SK-N-SH treated with all-trans-retinoic acid at 6 μM for 48 hours (cell line): Measurements from ENCODE around the gene C12orf60.

Experiments
- ATAC-seq: fragments of 200-7000 bp; cut with Tn5 transposase; 3 replicates; pipeline ENCODE4 v1.9.1; 2020; ENCODE audit warnings: mild to moderate bottlenecking, moderate library complexity
- ARNTL ChIP-seq: fragments of 450-650 bp; formaldehyde crosslinking; IDR thresholded peaks from 2 replicates; pipeline ENCODE4 v1.5.0; 2020; ENCODE audit warnings: low read depth, mild to moderate bottlenecking, moderate library complexity, borderline replicate concordance
- BACH2 ChIP-seq: fragments of 250-450 bp; sonication (Bioruptor Pico); IDR thresholded peaks from 2 replicates; pipeline ENCODE4 v1.9.0; 2021; ENCODE audit warnings: mild to moderate bottlenecking, borderline replicate concordance
- CREB5 ChIP-seq: fragments of 250-450 bp; sonication (Bioruptor Pico); IDR thresholded peaks from 2 replicates; pipeline ENCODE4 v1.5.1; 2020; ENCODE audit warnings: low read depth, mild to moderate bottlenecking, moderate library complexity
- CSDC2 ChIP-seq: fragments of 250-450 bp; sonication (Bioruptor Pico); IDR thresholded peaks from 2 replicates; pipeline ENCODE4 v1.5.0; 2020; ENCODE audit warnings: mild to moderate bottlenecking, moderate library complexity
- CSRNP3 ChIP-seq: fragments of 250-450 bp; sonication (Bioruptor Pico); IDR thresholded peaks from 2 replicates; pipeline ENCODE4 v1.5.1; 2021; ENCODE audit warnings: mild to moderate bottlenecking, moderate library complexity
- ESRRG ChIP-seq: fragments of 250-450 bp; sonication (Bioruptor Pico); IDR thresholded peaks from 2 replicates; pipeline ENCODE4 v1.6.1; 2021; ENCODE audit warnings: mild to moderate bottlenecking
- GLIS3 ChIP-seq: fragments of 250-450 bp; sonication (Bioruptor Pico); IDR thresholded peaks from 2 replicates; pipeline ENCODE4 v1.5.0; 2020; ENCODE audit warnings: mild to moderate bottlenecking, moderate library complexity
- ISL1 ChIP-seq: fragments of 250-450 bp; sonication (Bioruptor Pico); IDR thresholded peaks from 2 replicates; pipeline ENCODE4 v2.1.2; 2022; ENCODE audit warnings: mild to moderate bottlenecking, moderate library complexity
- OSR1 ChIP-seq: fragments of 250-450 bp; sonication (Bioruptor Pico); IDR thresholded peaks from 2 replicates; pipeline ENCODE4 v1.8.0; 2022; ENCODE audit warnings: moderate library complexity, mild to moderate bottlenecking, inconsistent platforms
- PATZ1 ChIP-seq: fragments of 250-450 bp; sonication (Bioruptor Pico); IDR thresholded peaks from 2 replicates; pipeline ENCODE4 v1.8.0; 2020; ENCODE audit warnings: mild to moderate bottlenecking, moderate library complexity, borderline replicate concordance
- POU6F1 ChIP-seq: fragments of 250-450 bp; sonication (Bioruptor Pico); IDR thresholded peaks from 2 replicates; pipeline ENCODE4 v1.8.0; 2021; ENCODE audit warnings: low read depth, mild to moderate bottlenecking, moderate library complexity, borderline replicate concordance
- PPARA ChIP-seq: fragments of 250-450 bp; sonication (Bioruptor Pico); IDR thresholded peaks from 2 replicates; pipeline ENCODE4 v1.5.0; 2020; ENCODE audit warnings: mild to moderate bottlenecking, borderline replicate concordance
- RARB ChIP-seq: fragments of 250-450 bp; sonication (Bioruptor Pico); IDR thresholded peaks from 2 replicates; pipeline ENCODE4 v1.8.0; 2021; ENCODE audit warnings: mild to moderate bottlenecking, moderate library complexity
- SNAI2 ChIP-seq: fragments of 250-450 bp; sonication (Bioruptor Pico); IDR thresholded peaks from 2 replicates; pipeline ENCODE4 v1.5.0; 2020; ENCODE audit warnings: mild to moderate bottlenecking, moderate library complexity
- TCF4 ChIP-seq: fragments of 250-450 bp; sonication (Bioruptor Pico); IDR thresholded peaks from 2 replicates; pipeline ENCODE4 v1.8.0; 2021; ENCODE audit warnings: mild to moderate bottlenecking, moderate library complexity, borderline replicate concordance
- TOX ChIP-seq: fragments of 250-450 bp; sonication (Bioruptor Pico); IDR thresholded peaks from 2 replicates; pipeline ENCODE4 v1.8.0; 2021; ENCODE audit warnings: mild to moderate bottlenecking, moderate library complexity, borderline replicate concordance
- TSHZ2 ChIP-seq: fragments of 250-450 bp; sonication (Bioruptor Pico); IDR thresholded peaks from 2 replicates; pipeline ENCODE4 v1.5.0; 2020; ENCODE audit warnings: mild to moderate bottlenecking, moderate library complexity
- ZFP3 ChIP-seq: fragments of 250-450 bp; sonication (Bioruptor Pico); IDR thresholded peaks from 2 replicates; pipeline ENCODE4 v1.5.0; 2020; ENCODE audit warnings: mild to moderate bottlenecking, moderate library complexity
- ZFP30 ChIP-seq: fragments of 450-650 bp; formaldehyde crosslinking; IDR thresholded peaks from 2 replicates; pipeline ENCODE4 v1.5.0; 2022; ENCODE audit warnings: mild to moderate bottlenecking, moderate library complexity
- ZNF565 ChIP-seq: fragments of 450-650 bp; formaldehyde crosslinking; conservative IDR thresholded peaks from 2 replicates; pipeline ENCODE4 v1.5.0; 2020; ENCODE audit warnings: low read depth, mild to moderate bottlenecking, moderate library complexity
- ZNF8 ChIP-seq: fragments of 450-650 bp; formaldehyde crosslinking; IDR thresholded peaks from 2 replicates; pipeline ENCODE4 v1.5.0; 2020; ENCODE audit warnings: mild to moderate bottlenecking, moderate library complexity

The C12orf60 gene

GRCh38 chr12:14826491-14826890 lies 23.0 kb downstream of the C12orf60 start:
- TF ChIP-seq ARNTL (no peak), OSR1 (CRISPR knock-in tag) (no peak), TOX (no peak), CREB5 (CRISPR knock-in tag) (no peak), ISL1 (no peak), GLIS3 (no peak), RARB (CRISPR knock-in tag) (no peak), ESRRG (CRISPR knock-in tag) (no peak), ZFP30 (CRISPR knock-in tag) (no peak), TCF4 (CRISPR knock-in tag) (no peak)
- TF ChIP-seq, all 23 proteins: peak for 0
- no peak for ATAC-seq

GRCh38 chr12:14827043-14827442 lies 23.6 kb downstream of the C12orf60 start:
- TF ChIP-seq TCF4 (CRISPR knock-in tag) (no peak), TSHZ2 (CRISPR knock-in tag) (no peak), BACH2 (no peak), ZNF8 (no peak), ZFP3 (CRISPR knock-in tag) (no peak)
- TF ChIP-seq, all 23 proteins: peak for 0
- no peak for ATAC-seq

- TF ChIP-seq TCF4 (CRISPR knock-in tag) (no peak), GLIS3 (no peak), ZFP3 (CRISPR knock-in tag) (no peak), PPARA (CRISPR knock-in tag) (no peak), TSHZ2 (CRISPR knock-in tag) (no peak), PATZ1 (no peak), SNAI2 (no peak), ZNF565 (CRISPR knock-in tag) (no peak), RARB (CRISPR knock-in tag) (no peak), ESRRG (CRISPR knock-in tag) (no peak), POU6F1 (CRISPR knock-in tag) (no peak), CSRNP3 (CRISPR knock-in tag) (no peak), ISL1 (no peak), CREB5 (CRISPR knock-in tag) (no peak), CSDC2 (CRISPR knock-in tag) (no peak)
- TF ChIP-seq, all 23 proteins: peak for 0
- ATAC-seq = peak; percentile 84
Observed at GRCh38 chr12:14828892-14829291, 25.4 kb downstream of the C12orf60 start.
